GM12801 (cell line): ENCODE data around the gene HNRNPUL1.

Source experiments
- CTCF ChIP-seq: IDR thresholded peaks from one replicate; pipeline ENCODE4 v1.5.1; 2011; ENCODE audit warnings: control low read depth; ENCODE audit not compliant: insufficient read length; ENCODE audit errors: extremely low read depth

The HNRNPUL1 gene

GRCh38 chr19:41321600-41322270 lies 57.6 kb downstream of the HNRNPUL1 start:
- TF ChIP-seq CTCF: no peak

DNA sequence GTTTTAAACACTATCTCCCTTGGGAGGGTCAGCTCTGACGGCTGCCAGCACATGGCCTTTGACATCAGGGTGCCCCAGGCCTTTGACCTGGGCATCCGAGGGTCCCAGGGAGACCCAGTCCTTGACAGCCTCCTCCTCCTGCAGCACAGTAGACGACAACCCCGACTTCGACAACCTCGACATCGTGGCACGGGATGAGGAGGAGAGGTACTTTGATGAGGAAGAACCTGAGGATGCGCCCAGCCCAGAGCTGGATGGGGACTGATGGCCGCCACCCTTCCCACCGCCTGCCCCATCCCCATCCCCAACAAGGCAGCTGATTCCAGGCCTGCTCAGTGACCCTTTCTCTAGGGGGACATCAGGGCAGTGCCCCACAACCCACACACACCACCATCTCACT lies 58.3 kb downstream of the HNRNPUL1 start:
- no peak for TF ChIP-seq CTCF

GRCh38 chr19:41323023-41323422 lies 58.9 kb downstream of the HNRNPUL1 start:
- no peak for TF ChIP-seq CTCF

DNA sequence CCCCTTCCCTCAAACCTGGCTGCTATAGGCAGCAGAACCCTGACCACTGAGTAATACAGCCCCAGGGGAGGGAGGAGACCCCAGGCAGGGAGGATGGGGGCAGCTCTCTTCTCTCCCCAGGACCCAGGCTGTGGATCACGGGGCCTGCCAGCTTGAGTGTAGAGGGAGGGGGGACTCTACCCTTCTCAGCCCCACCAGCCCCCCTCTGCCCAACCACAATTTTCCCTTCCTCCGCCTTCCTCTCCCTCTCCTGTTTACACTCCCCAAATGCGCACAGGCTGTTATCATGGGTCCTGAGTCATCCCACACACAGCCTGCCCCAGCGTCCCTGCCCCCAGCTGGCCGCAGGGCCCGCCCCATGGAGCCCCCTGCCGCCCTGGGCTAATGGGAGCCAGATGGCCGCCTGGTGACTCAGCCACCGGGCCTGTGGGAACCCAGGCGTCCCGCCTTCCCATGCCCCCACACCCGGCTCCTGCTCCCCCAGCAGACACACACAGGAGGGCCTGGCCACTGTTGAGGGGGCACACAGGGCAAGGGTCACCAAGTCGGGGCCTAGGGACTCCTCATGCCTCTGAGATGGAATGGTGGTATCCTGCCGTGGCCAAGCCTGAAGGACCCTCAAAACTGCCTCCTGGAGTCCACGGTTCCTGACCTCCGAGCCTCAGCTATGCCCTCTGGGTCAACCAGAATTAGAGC lies 59.4 kb downstream of the HNRNPUL1 start:
- TF ChIP-seq CTCF: no peak

GRCh38 chr19:41324231-41324702 lies 60.1 kb downstream of the HNRNPUL1 start:
- TF ChIP-seq CTCF: no peak

DNA sequence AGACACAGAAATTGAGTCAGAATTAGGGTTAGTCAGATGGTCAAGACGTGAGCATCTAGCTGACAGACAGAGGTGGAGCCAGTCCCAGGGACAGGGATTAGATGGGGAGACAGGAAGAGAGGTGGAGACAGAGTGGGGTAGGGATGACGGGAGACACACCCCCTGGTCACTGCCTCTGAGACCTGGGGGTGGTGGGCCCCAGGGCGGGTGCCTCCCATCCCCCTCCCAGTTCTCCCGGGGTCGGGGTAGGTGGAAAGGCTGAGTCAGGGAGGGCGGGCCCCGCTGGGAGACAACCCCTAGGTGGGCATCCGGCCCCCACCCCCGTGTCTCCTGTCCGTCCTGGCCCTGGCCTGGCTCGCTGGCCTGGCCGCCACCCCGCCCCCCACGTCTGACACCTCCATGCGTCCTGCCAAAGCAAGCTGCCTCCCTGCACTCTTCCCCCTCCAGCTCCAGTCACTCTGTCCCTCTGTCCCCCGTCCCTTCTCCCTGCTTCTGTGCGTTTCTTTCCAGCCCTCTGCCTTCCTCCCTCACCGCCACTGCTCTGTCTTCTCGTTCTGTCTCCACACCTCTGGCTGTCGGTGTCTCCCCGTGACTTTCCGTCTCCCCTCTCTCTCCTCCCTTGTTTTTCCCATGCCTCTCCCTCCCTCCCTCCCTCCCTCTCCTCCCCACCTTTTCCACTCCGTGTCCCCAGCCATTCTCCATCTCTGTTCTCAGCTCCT lies 60.9 kb downstream of the HNRNPUL1 start:
- no peak for TF ChIP-seq CTCF

- no peak for TF ChIP-seq CTCF
These were observed 61.4 kb downstream of the HNRNPUL1 start for GRCh38 chr19:41325640-41325946.
